HEK293 (cell line): ENCODE data around the gene ZNF561.
A peak's percentile ranks its signal among the peaks of the same experiment; 100 is the strongest.
"Not testable (repeated sequence)": the region's sequence is repeated elsewhere in the genome, so short reads cannot be mapped to it uniquely, and the experiment has no call there.

Experiments
- CTCF ChIA-PET: fragments of 350-600 bp; formaldehyde crosslinking; extraction: SDS; loops from one replicate; lab custom pipeline; 2021; ENCODE audit warnings: antibody characterized with exemption; lab: Yijun Ruan, JAX
- POLR2A ChIA-PET: fragments of 300-600 bp; formaldehyde crosslinking; extraction: SDS; loops from one replicate; lab custom pipeline; 2020; ENCODE audit warnings: antibody characterized with exemption, inconsistent platforms; lab: Yijun Ruan, JAX
- H3K27ac ChIP-seq: fragments of 200-500 bp; sonication (Bioruptor generic); 2 replicates; pipeline ENCODE4 v1.5.1; 2014; ENCODE audit warnings: low read depth, low read length, control low read depth, inconsistent platforms; ENCODE audit errors: extremely low read depth
- H3K36me3 ChIP-seq, 2 experiments: fragments of 200-500 bp in 1 of 2; sonication (Bioruptor generic) in 1 of 2; 1 replicate in 1 of 2; 2 replicates in 1 of 2; pipeline ENCODE4 v1.5.1; 2014 to 2017; ENCODE audit warnings: inconsistent platforms in 2 of 2, low read length in 2 of 2; ENCODE audit not compliant: control insufficient read depth in 2 of 2, insufficient read depth in 1 of 2
- H3K4me1 ChIP-seq: fragments of 200-500 bp; sonication (Bioruptor generic); 2 replicates; pipeline ENCODE4 v1.5.1; 2014; ENCODE audit warnings: mild to moderate bottlenecking, low read length, inconsistent platforms; ENCODE audit not compliant: control insufficient read depth, insufficient read depth
- H3K4me3 ChIP-seq: 2 replicates; pipeline ENCODE4 v1.5.1; 2011; ENCODE audit warnings: low read depth, mild to moderate bottlenecking, control low read depth, low read length, moderate library complexity
- H3K9me3 ChIP-seq: fragments of 200-500 bp; sonication (Bioruptor generic); 2 replicates; pipeline ENCODE4 v1.5.1; 2014; ENCODE audit warnings: low read depth, low read length, inconsistent platforms; ENCODE audit not compliant: control insufficient read depth, insufficient read depth
- EGR2 ChIP-seq: fragments of 450-650 bp; formaldehyde crosslinking; IDR thresholded peaks from 2 replicates; pipeline ENCODE4 v1.5.1; 2016; ENCODE audit warnings: low read depth, missing biosample characterization, missing genetic modification characterization
- GLIS2 ChIP-seq: fragments of 450-650 bp; formaldehyde crosslinking; IDR thresholded peaks from 2 replicates; pipeline ENCODE4 v1.5.1; 2016; ENCODE audit warnings: missing biosample characterization, missing genetic modification characterization
- OSR2 ChIP-seq: fragments of 450-650 bp; formaldehyde crosslinking; IDR thresholded peaks from 2 replicates; pipeline ENCODE4 v1.5.1; 2016; ENCODE audit warnings: missing biosample characterization, missing genetic modification characterization
- SETDB1 ChIP-seq: IDR thresholded peaks from one replicate; pipeline ENCODE4 v1.6.1; 2017; ENCODE audit warnings: mild to moderate bottlenecking, low read length, moderate library complexity, mixed read lengths; ENCODE audit not compliant: insufficient read length
- ZNF121 ChIP-seq: fragments of 450-650 bp; formaldehyde crosslinking; IDR thresholded peaks from 2 replicates; pipeline ENCODE4 v1.5.1; 2016; ENCODE audit warnings: missing biosample characterization, missing genetic modification characterization
- ZNF140 ChIP-seq: fragments of 450-650 bp; formaldehyde crosslinking; IDR thresholded peaks from 2 replicates; pipeline ENCODE4 v1.5.1; 2016; ENCODE audit warnings: missing biosample characterization, missing genetic modification characterization
- ZNF274 ChIP-seq, 2 experiments: fragments of 200-500 bp in 1 of 2; fragments of 450-650 bp in 1 of 2; sonication (Bioruptor generic) in 1 of 2; formaldehyde crosslinking in 1 of 2; IDR thresholded peaks; 2 replicates each; pipeline versions ENCODE4 v1.5.1 to v1.6.1; 2014 to 2016; ENCODE audit warnings: borderline replicate concordance in 1 of 2, inconsistent platforms in 1 of 2, low read length in 1 of 2, missing biosample characterization in 1 of 2, missing genetic modification characterization in 1 of 2
- ZNF544 ChIP-seq: fragments of 450-650 bp; formaldehyde crosslinking; IDR thresholded peaks from 2 replicates; pipeline ENCODE4 v1.5.0; 2017; ENCODE audit warnings: missing biosample characterization, missing genetic modification characterization
- ZNF610 ChIP-seq: fragments of 450-650 bp; formaldehyde crosslinking; IDR thresholded peaks from 2 replicates; pipeline ENCODE4 v1.5.1; 2016; ENCODE audit warnings: missing biosample characterization, missing genetic modification characterization, borderline replicate concordance
- ZNF670 ChIP-seq: fragments of 450-650 bp; formaldehyde crosslinking; IDR thresholded peaks from 2 replicates; pipeline ENCODE4 v1.5.1; 2016; ENCODE audit warnings: missing biosample characterization, missing genetic modification characterization, low read depth
- ZNF843 ChIP-seq: fragments of 450-650 bp; formaldehyde crosslinking; IDR thresholded peaks from 2 replicates; pipeline ENCODE4 v1.5.1; 2016; ENCODE audit warnings: missing biosample characterization, missing genetic modification characterization
- TF ChIP-seq, protein P1 (sequence below): fragments of 450-650 bp; formaldehyde crosslinking; IDR thresholded peaks from 2 replicates; pipeline ENCODE4 v1.5.1; 2016; ENCODE audit warnings: missing biosample characterization, missing genetic modification characterization
- TF ChIP-seq, protein P2 (sequence below): fragments of 450-650 bp; formaldehyde crosslinking; IDR thresholded peaks from 2 replicates; pipeline ENCODE4 v1.5.1; 2016; ENCODE audit warnings: missing biosample characterization, missing genetic modification characterization
- TF ChIP-seq, protein P3 (sequence below): fragments of 450-650 bp; formaldehyde crosslinking; IDR thresholded peaks from 2 replicates; pipeline ENCODE4 v1.5.1; 2016; ENCODE audit warnings: missing biosample characterization, missing genetic modification characterization

Gene ZNF561

DNA sequence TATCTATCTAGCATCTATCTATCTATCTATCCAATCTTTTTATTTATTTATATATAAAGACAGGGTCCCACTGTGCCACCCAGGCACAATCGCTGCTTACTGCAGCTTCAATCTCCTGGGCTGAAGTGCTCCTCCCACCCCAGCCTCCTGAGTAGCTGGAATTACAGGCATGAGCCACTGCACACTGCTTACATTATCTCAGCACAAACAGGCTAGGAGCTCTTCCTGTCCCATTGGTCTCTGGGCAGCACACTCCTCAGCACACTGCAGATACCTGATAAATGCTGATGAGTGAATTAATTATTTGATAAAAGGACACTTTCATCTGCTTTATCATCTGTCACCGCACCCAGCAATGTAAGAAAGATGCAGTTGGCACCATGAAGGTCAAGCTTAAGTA lies 37.7 kb upstream of the ZNF561 start (continued):
- TF ChIP-seq, protein P1, sequence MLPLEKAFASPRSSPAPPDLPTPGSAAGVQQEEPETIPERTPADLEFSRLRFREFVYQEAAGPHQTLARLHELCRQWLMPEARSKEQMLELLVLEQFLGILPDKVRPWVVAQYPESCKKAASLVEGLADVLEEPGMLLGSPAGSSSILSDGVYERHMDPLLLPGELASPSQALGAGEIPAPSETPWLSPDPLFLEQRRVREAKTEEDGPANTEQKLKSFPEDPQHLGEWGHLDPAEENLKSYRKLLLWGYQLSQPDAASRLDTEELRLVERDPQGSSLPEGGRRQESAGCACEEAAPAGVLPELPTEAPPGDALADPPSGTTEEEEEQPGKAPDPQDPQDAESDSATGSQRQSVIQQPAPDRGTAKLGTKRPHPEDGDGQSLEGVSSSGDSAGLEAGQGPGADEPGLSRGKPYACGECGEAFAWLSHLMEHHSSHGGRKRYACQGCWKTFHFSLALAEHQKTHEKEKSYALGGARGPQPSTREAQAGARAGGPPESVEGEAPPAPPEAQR: no peak
- TF ChIP-seq ZNF670 (tag by site-specific recombination) (no peak), ZNF610 (tag by site-specific recombination) (no peak), ZNF140 (tag by site-specific recombination) (no peak), GLIS2 (tag by site-specific recombination) (no peak), ZNF544 (tag by site-specific recombination) (no peak), EGR2 (tag by site-specific recombination) (no peak), ZNF121 (tag by site-specific recombination) (no peak), ZNF843 (tag by site-specific recombination) (no peak), OSR2 (no peak)
- TF ChIP-seq, protein P2, sequence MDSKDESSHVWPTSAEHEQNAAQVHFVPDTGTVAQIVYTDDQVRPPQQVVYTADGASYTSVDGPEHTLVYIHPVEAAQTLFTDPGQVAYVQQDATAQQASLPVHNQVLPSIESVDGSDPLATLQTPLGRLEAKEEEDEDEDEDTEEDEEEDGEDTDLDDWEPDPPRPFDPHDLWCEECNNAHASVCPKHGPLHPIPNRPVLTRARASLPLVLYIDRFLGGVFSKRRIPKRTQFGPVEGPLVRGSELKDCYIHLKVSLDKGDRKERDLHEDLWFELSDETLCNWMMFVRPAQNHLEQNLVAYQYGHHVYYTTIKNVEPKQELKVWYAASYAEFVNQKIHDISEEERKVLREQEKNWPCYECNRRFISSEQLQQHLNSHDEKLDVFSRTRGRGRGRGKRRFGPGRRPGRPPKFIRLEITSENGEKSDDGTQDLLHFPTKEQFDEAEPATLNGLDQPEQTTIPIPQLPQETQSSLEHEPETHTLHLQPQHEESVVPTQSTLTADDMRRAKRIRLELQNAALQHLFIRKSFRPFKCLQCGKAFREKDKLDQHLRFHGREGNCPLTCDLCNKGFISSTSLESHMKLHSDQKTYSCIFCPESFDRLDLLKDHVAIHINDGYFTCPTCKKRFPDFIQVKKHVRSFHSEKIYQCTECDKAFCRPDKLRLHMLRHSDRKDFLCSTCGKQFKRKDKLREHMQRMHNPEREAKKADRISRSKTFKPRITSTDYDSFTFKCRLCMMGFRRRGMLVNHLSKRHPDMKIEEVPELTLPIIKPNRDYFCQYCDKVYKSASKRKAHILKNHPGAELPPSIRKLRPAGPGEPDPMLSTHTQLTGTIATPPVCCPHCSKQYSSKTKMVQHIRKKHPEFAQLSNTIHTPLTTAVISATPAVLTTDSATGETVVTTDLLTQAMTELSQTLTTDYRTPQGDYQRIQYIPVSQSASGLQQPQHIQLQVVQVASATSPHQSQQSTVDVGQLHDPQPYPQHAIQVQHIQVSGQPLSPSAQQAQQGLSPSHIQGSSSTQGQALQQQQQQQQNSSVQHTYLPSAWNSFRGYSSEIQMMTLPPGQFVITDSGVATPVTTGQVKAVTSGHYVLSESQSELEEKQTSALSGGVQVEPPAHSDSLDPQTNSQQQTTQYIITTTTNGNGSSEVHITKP: no peak
- TF ChIP-seq, protein P3, sequence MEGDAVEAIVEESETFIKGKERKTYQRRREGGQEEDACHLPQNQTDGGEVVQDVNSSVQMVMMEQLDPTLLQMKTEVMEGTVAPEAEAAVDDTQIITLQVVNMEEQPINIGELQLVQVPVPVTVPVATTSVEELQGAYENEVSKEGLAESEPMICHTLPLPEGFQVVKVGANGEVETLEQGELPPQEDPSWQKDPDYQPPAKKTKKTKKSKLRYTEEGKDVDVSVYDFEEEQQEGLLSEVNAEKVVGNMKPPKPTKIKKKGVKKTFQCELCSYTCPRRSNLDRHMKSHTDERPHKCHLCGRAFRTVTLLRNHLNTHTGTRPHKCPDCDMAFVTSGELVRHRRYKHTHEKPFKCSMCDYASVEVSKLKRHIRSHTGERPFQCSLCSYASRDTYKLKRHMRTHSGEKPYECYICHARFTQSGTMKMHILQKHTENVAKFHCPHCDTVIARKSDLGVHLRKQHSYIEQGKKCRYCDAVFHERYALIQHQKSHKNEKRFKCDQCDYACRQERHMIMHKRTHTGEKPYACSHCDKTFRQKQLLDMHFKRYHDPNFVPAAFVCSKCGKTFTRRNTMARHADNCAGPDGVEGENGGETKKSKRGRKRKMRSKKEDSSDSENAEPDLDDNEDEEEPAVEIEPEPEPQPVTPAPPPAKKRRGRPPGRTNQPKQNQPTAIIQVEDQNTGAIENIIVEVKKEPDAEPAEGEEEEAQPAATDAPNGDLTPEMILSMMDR (tag by site-specific recombination): no peak

DNA sequence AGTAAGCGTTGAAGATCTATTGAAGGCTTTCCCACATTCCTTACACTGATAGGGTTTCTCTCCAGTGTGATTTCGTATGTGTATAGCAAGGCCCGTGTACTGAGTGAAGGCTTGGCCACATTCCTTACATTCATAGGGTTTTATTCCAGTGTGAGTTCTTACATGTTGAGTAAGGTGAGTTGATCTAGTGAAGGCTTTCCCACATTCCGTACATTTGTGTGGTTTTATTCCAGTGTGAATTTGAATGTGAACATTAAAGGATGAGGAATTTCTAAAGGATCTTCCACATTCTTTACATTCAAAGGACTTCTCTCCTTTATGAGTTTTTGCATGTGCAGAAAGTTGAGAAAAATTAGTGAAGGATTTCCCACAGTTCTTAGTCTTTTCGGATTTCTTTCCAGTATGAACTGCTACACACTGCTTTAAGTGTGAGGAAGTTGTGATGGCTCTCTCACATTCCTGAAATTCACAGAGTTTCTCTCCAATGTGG lies 32.1 kb upstream of the ZNF561 start:
- POLR2A ChIA-PET; H3K9me3 ChIP-seq; H3K4me1 ChIP-seq; H3K27ac ChIP-seq; CTCF ChIA-PET; H3K4me3 ChIP-seq; TF ChIP-seq ZNF274 (IDR thresholded peaks at IDR 0.05; ENCODE audit: low read length): not testable (repeated sequence)
- H3K36me3 ChIP-seq: peaks cover 61 to 87% of the 10 kb centered on the region in 2 experiments
- TF ChIP-seq SETDB1 (peak; percentile 91), ZNF274 (tag by site-specific recombination; IDR thresholded peaks at IDR 0.05; ENCODE audit: borderline replicate concordance) (peak; percentile 29; the same call in 1 of the 2 replicates)

DNA sequence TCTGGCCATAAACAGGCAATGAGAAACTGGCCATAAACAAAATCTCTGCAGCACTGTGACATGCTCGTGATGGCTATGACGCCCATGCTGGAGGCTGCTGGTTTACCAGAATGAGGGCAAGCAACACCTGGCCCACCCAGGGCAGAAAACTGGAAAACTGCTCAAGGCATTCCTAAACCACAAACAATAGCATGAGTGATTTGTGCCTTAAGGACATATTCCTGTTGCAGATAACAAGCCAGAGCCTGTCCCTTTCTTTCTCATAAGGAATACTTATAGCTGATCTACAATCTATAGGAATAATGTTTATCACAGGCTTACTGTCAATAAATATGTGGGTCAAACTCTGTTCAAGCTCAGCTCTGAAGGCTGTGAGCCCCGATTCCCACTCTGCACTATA lies 30.4 kb upstream of the ZNF561 start:
- peaks cover 59 to 79% of the 10 kb centered on the region in 2 experiments for H3K36me3 ChIP-seq
- H3K9me3 ChIP-seq, H3K4me3 ChIP-seq, H3K27ac ChIP-seq, CTCF ChIA-PET, H3K4me1 ChIP-seq: not testable (repeated sequence)
- POLR2A ChIA-PET: interaction anchor here (0.6 kb wide), 1 partner anchor 10 kb away, joined by 5 read pairs; no protein-coding TSS in a partner anchor
